ENCODE measurements around the gene POU2F2. TPM values are rescaled to one million over a fixed set of nuclear protein-coding genes. Genes with fewer than 3 reads are reported as not detected.

Gene POU2F2
- total and polyA plus RNA-seq, 10 of the 15 experiments (the other 5 are each of a cell fraction or from before 2014, with no cell fraction given), result 4.4 to 62.4 (median 37.9) TPM

GRCh38 chr19:42053037-42053935, 79.0 kb downstream of the POU2F2 start:
- intact Hi-C loops (cut with micrococcal nuclease; ENCODE audit: unreplicated experiment) (no loop called here), in situ Hi-C loops (cut with MboI) (no loop called here)
- H3K27me3 ChIP-seq (replicated peaks in 1 of 2; ENCODE audit: control insufficient read depth in 2 of 2, insufficient read depth in 2 of 2, low read length in 1 of 2), result no peaks in the 10 kb centered on the region; a peak in 1 of 4 replicates
- no peak overlapping the region for H2AFZ ChIP-seq (ENCODE audit: control insufficient read depth, low read depth, low read length)
- H3K27ac ChIP-seq (ENCODE audit: control insufficient read depth, insufficient read depth), result no peak overlapping the region
- no peak overlapping the region for H3K4me3 ChIP-seq
- CTCF ChIA-PET, result interaction anchor here (1.8 to 2.1 kb wide), 2 partner anchors 18 kb away, joined by 5 to 6 read pairs; no protein-coding TSS in a partner anchor
- H3K4me2 ChIP-seq (ENCODE audit: control insufficient read depth, insufficient read depth), result no peak overlapping the region
- ATAC-seq (no peak), FAIRE-seq (no peak), DNase-seq (ENCODE audit: low read depth, low spot score) (no peak)
- SMC1A ChIA-PET (ENCODE audit: uncharacterized antibody, unreplicated experiment), result no interaction called here
- TF ChIP-seq TCF12 (IDR thresholded peaks at IDR 0.05; ENCODE audit: low read depth, low read length) (no peak), RCOR1 (conservative IDR thresholded peaks at IDR 0.05; ENCODE audit: low read depth, low read length) (no peak), DPF2 (IDR thresholded peaks at IDR 0.05) (no peak), MAX (IDR thresholded peaks at IDR 0.05; ENCODE audit: low read depth, low read length) (no peak), LARP7 (IDR thresholded peaks at IDR 0.05) (no peak), CBX3 (IDR thresholded peaks at IDR 0.05; ENCODE audit: borderline replicate concordance, low read depth) (no peak), ETV6 (conservative IDR thresholded peaks at IDR 0.05 in 1 of 2, IDR thresholded peaks at IDR 0.05 in 1 of 2; ENCODE audit: borderline replicate concordance in 1 of 2, low read depth in 1 of 2) (no peak), IKZF1 (conservative IDR thresholded peaks at IDR 0.05) (no peak), PAX8 (IDR thresholded peaks at IDR 0.05) (no peak)
- TF ChIP-seq, protein P1, sequence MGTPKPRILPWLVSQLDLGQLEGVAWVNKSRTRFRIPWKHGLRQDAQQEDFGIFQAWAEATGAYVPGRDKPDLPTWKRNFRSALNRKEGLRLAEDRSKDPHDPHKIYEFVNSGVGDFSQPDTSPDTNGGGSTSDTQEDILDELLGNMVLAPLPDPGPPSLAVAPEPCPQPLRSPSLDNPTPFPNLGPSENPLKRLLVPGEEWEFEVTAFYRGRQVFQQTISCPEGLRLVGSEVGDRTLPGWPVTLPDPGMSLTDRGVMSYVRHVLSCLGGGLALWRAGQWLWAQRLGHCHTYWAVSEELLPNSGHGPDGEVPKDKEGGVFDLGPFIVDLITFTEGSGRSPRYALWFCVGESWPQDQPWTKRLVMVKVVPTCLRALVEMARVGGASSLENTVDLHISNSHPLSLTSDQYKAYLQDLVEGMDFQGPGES (IDR thresholded peaks at IDR 0.05), result no peak
- TF ChIP-seq, protein P2, sequence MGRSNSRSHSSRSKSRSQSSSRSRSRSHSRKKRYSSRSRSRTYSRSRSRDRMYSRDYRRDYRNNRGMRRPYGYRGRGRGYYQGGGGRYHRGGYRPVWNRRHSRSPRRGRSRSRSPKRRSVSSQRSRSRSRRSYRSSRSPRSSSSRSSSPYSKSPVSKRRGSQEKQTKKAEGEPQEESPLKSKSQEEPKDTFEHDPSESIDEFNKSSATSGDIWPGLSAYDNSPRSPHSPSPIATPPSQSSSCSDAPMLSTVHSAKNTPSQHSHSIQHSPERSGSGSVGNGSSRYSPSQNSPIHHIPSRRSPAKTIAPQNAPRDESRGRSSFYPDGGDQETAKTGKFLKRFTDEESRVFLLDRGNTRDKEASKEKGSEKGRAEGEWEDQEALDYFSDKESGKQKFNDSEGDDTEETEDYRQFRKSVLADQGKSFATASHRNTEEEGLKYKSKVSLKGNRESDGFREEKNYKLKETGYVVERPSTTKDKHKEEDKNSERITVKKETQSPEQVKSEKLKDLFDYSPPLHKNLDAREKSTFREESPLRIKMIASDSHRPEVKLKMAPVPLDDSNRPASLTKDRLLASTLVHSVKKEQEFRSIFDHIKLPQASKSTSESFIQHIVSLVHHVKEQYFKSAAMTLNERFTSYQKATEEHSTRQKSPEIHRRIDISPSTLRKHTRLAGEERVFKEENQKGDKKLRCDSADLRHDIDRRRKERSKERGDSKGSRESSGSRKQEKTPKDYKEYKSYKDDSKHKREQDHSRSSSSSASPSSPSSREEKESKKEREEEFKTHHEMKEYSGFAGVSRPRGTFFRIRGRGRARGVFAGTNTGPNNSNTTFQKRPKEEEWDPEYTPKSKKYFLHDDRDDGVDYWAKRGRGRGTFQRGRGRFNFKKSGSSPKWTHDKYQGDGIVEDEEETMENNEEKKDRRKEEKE (IDR thresholded peaks at IDR 0.05), result no peak
- TF ChIP-seq, protein P3, sequence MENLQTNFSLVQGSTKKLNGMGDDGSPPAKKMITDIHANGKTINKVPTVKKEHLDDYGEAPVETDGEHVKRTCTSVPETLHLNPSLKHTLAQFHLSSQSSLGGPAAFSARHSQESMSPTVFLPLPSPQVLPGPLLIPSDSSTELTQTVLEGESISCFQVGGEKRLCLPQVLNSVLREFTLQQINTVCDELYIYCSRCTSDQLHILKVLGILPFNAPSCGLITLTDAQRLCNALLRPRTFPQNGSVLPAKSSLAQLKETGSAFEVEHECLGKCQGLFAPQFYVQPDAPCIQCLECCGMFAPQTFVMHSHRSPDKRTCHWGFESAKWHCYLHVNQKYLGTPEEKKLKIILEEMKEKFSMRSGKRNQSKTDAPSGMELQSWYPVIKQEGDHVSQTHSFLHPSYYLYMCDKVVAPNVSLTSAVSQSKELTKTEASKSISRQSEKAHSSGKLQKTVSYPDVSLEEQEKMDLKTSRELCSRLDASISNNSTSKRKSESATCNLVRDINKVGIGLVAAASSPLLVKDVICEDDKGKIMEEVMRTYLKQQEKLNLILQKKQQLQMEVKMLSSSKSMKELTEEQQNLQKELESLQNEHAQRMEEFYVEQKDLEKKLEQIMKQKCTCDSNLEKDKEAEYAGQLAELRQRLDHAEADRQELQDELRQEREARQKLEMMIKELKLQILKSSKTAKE (IDR thresholded peaks at IDR 0.05; ENCODE audit: low read depth, poor library complexity, severe bottlenecking), result no peak
- TF ChIP-seq, protein P4, sequence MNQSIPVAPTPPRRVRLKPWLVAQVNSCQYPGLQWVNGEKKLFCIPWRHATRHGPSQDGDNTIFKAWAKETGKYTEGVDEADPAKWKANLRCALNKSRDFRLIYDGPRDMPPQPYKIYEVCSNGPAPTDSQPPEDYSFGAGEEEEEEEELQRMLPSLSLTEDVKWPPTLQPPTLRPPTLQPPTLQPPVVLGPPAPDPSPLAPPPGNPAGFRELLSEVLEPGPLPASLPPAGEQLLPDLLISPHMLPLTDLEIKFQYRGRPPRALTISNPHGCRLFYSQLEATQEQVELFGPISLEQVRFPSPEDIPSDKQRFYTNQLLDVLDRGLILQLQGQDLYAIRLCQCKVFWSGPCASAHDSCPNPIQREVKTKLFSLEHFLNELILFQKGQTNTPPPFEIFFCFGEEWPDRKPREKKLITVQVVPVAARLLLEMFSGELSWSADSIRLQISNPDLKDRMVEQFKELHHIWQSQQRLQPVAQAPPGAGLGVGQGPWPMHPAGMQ (IDR thresholded peaks at IDR 0.05; ENCODE audit: borderline replicate concordance), result no peak
- H3K4me1 ChIP-seq (ENCODE audit: control insufficient read depth, insufficient read depth, low read length), result no peaks in the 10 kb centered on the region
- H3K9me3 ChIP-seq (replicated peaks; ENCODE audit: control insufficient read depth, insufficient read depth, low read length), result no peaks in the 10 kb centered on the region
- H3K9ac ChIP-seq (ENCODE audit: control insufficient read depth, insufficient read depth, low read length), result no peak overlapping the region
- 36% methylated on average over 16 of the region's 17 CpGs for WGBS (ENCODE audit: insufficient coverage, insufficient replicate concordance, low lambda C conversion rate, missing lambda C conversion rate)
- no TSS peak for BruUV-seq (replicated peaks)
- RAD21 ChIA-PET (ENCODE audit: unreplicated experiment), result no interaction called here
- no peaks in the 10 kb centered on the region for H4K20me1 ChIP-seq (ENCODE audit: control insufficient read depth, insufficient read depth)
- POLR2A ChIA-PET, result no interaction called here
- no peaks in the 10 kb centered on the region for H3K36me3 ChIP-seq (ENCODE audit: control insufficient read depth in 2 of 2, insufficient read depth in 2 of 2, low read length in 1 of 2)
- H3K79me2 ChIP-seq (ENCODE audit: control insufficient read depth, insufficient read depth, low read length), result no peaks in the 10 kb centered on the region

Data from GM12878 (cell line).